HEK293 (cell line): ENCODE results near the gene KIAA1210.

Source experiments
- CTCF ChIA-PET: fragments of 350-600 bp; formaldehyde crosslinking; extraction: SDS; loops from one replicate; lab custom pipeline; 2021; ENCODE audit warnings: antibody characterized with exemption; lab: Yijun Ruan, JAX
- POLR2A ChIA-PET: fragments of 300-600 bp; formaldehyde crosslinking; extraction: SDS; loops from one replicate; lab custom pipeline; 2020; ENCODE audit warnings: antibody characterized with exemption, inconsistent platforms; lab: Yijun Ruan, JAX
- H3K27ac ChIP-seq: fragments of 200-500 bp; sonication (Bioruptor generic); 2 replicates; pipeline ENCODE4 v1.5.1; 2014; ENCODE audit warnings: low read depth, low read length, control low read depth, inconsistent platforms; ENCODE audit errors: extremely low read depth
- H3K36me3 ChIP-seq, 2 experiments: fragments of 200-500 bp in 1 of 2; sonication (Bioruptor generic) in 1 of 2; 1 replicate in 1 of 2; 2 replicates in 1 of 2; pipeline ENCODE4 v1.5.1; 2014 to 2017; ENCODE audit warnings: inconsistent platforms in 2 of 2, low read length in 2 of 2; ENCODE audit not compliant: control insufficient read depth in 2 of 2, insufficient read depth in 1 of 2
- H3K4me1 ChIP-seq: fragments of 200-500 bp; sonication (Bioruptor generic); 2 replicates; pipeline ENCODE4 v1.5.1; 2014; ENCODE audit warnings: mild to moderate bottlenecking, low read length, inconsistent platforms; ENCODE audit not compliant: control insufficient read depth, insufficient read depth
- H3K4me3 ChIP-seq: 2 replicates; pipeline ENCODE4 v1.5.1; 2011; ENCODE audit warnings: low read depth, mild to moderate bottlenecking, control low read depth, low read length, moderate library complexity
- H3K9me3 ChIP-seq: fragments of 200-500 bp; sonication (Bioruptor generic); 2 replicates; pipeline ENCODE4 v1.5.1; 2014; ENCODE audit warnings: low read depth, low read length, inconsistent platforms; ENCODE audit not compliant: control insufficient read depth, insufficient read depth
- ELK4 ChIP-seq: IDR thresholded peaks from 2 replicates; pipeline ENCODE4 v1.6.1; 2011; ENCODE audit warnings: mild to moderate bottlenecking, low read depth, low read length, borderline replicate concordance
- GLIS1 ChIP-seq: fragments of 450-650 bp; formaldehyde crosslinking; IDR thresholded peaks from 2 replicates; pipeline ENCODE4 v1.5.1; 2016; ENCODE audit warnings: missing biosample characterization, missing genetic modification characterization
- GLIS2 ChIP-seq: fragments of 450-650 bp; formaldehyde crosslinking; IDR thresholded peaks from 2 replicates; pipeline ENCODE4 v1.5.1; 2016; ENCODE audit warnings: missing biosample characterization, missing genetic modification characterization
- KLF10 ChIP-seq: fragments of 450-650 bp; IDR thresholded peaks from 2 replicates; pipeline ENCODE4 v1.5.1; 2018; ENCODE audit warnings: missing biosample characterization, mild to moderate bottlenecking, missing genetic modification characterization
- KLF9 ChIP-seq: fragments of 450-650 bp; formaldehyde crosslinking; IDR thresholded peaks from 2 replicates; pipeline ENCODE4 v1.5.1; 2016; ENCODE audit warnings: missing biosample characterization, missing genetic modification characterization, low read depth
- MZF1 ChIP-seq: fragments of 450-650 bp; formaldehyde crosslinking; IDR thresholded peaks from 2 replicates; pipeline ENCODE4 v1.5.1; 2017; ENCODE audit warnings: missing biosample characterization, missing genetic modification characterization, borderline replicate concordance
- REPIN1 ChIP-seq: fragments of 450-650 bp; formaldehyde crosslinking; IDR thresholded peaks from 2 replicates; pipeline ENCODE4 v1.5.1; 2017; ENCODE audit warnings: missing biosample characterization, missing genetic modification characterization, low read depth
- YY2 ChIP-seq: fragments of 450-650 bp; formaldehyde crosslinking; IDR thresholded peaks from 2 replicates; pipeline ENCODE4 v1.5.1; 2016; ENCODE audit warnings: missing biosample characterization, missing genetic modification characterization
- ZIC2 ChIP-seq: fragments of 450-650 bp; formaldehyde crosslinking; IDR thresholded peaks from 2 replicates; pipeline ENCODE4 v1.5.1; 2016; ENCODE audit warnings: missing biosample characterization, missing genetic modification characterization
- ZNF23 ChIP-seq: fragments of 450-650 bp; formaldehyde crosslinking; IDR thresholded peaks from 2 replicates; pipeline ENCODE4 v1.5.1; 2016; ENCODE audit warnings: missing biosample characterization, missing genetic modification characterization, borderline replicate concordance
- ZNF248 ChIP-seq: fragments of 450-650 bp; formaldehyde crosslinking; IDR thresholded peaks from 2 replicates; pipeline ENCODE4 v1.5.1; 2017; ENCODE audit warnings: missing biosample characterization, missing genetic modification characterization
- ZNF311 ChIP-seq: fragments of 450-650 bp; formaldehyde crosslinking; IDR thresholded peaks from 2 replicates; pipeline ENCODE4 v1.5.1; 2017; ENCODE audit warnings: missing biosample characterization, missing genetic modification characterization, borderline replicate concordance
- ZNF501 ChIP-seq: fragments of 450-650 bp; formaldehyde crosslinking; IDR thresholded peaks from 2 replicates; pipeline ENCODE4 v1.5.1; 2016; ENCODE audit warnings: missing biosample characterization, missing genetic modification characterization
- ZNF521 ChIP-seq: fragments of 450-650 bp; formaldehyde crosslinking; IDR thresholded peaks from 2 replicates; pipeline ENCODE4 v1.5.1; 2017; ENCODE audit warnings: missing biosample characterization, mild to moderate bottlenecking, missing genetic modification characterization
- ZNF560 ChIP-seq: fragments of 450-650 bp; formaldehyde crosslinking; IDR thresholded peaks from 2 replicates; pipeline ENCODE4 v1.5.1; 2017; ENCODE audit warnings: missing biosample characterization, missing genetic modification characterization, borderline replicate concordance
- ZNF585B ChIP-seq: fragments of 450-650 bp; formaldehyde crosslinking; IDR thresholded peaks from 2 replicates; pipeline ENCODE4 v1.5.1; 2016; ENCODE audit warnings: missing biosample characterization, missing genetic modification characterization
- ZNF596 ChIP-seq: fragments of 450-650 bp; IDR thresholded peaks from 2 replicates; pipeline ENCODE4 v1.5.0; 2018; ENCODE audit warnings: missing biosample characterization, mild to moderate bottlenecking, missing genetic modification characterization, moderate library complexity
- ZNF600 ChIP-seq: fragments of 450-650 bp; formaldehyde crosslinking; IDR thresholded peaks from 2 replicates; pipeline ENCODE4 v1.5.1; 2016; ENCODE audit warnings: missing biosample characterization, missing genetic modification characterization
- ZNF660 ChIP-seq: fragments of 450-650 bp; IDR thresholded peaks from 2 replicates; pipeline ENCODE4 v1.5.1; 2018; ENCODE audit warnings: missing biosample characterization, mild to moderate bottlenecking, missing genetic modification characterization
- ZNF837 ChIP-seq: fragments of 450-650 bp; formaldehyde crosslinking; IDR thresholded peaks from 2 replicates; pipeline ENCODE4 v1.5.1; 2016; ENCODE audit warnings: missing biosample characterization, missing genetic modification characterization
- ZSCAN18 ChIP-seq: fragments of 450-650 bp; formaldehyde crosslinking; IDR thresholded peaks from 2 replicates; pipeline ENCODE4 v1.5.1; 2016; ENCODE audit warnings: missing biosample characterization, missing genetic modification characterization
- ZSCAN4 ChIP-seq: fragments of 450-650 bp; formaldehyde crosslinking; IDR thresholded peaks from 2 replicates; pipeline ENCODE4 v1.5.1; 2017; ENCODE audit warnings: missing biosample characterization, missing genetic modification characterization
- TF ChIP-seq, protein P1 (sequence below): fragments of 450-650 bp; formaldehyde crosslinking; IDR thresholded peaks from 2 replicates; pipeline ENCODE4 v1.5.1; 2016; ENCODE audit warnings: missing biosample characterization, missing genetic modification characterization
- TF ChIP-seq, protein P2 (sequence below): fragments of 450-650 bp; formaldehyde crosslinking; IDR thresholded peaks from 2 replicates; pipeline ENCODE4 v1.5.1; 2016; ENCODE audit warnings: missing biosample characterization, missing genetic modification characterization

KIAA1210 gene

GRCh38 chrX:119105826-119106225 lies 21.8 kb downstream of the KIAA1210 start (continued):
- TF ChIP-seq ZNF521 (tag by site-specific recombination) (no peak), ZSCAN18 (tag by site-specific recombination) (no peak), ZNF600 (tag by site-specific recombination) (no peak), ZNF660 (tag by site-specific recombination) (no peak)

- Histone ChIP-seq H3K4me1 (no peaks in the 10 kb centered on the region), H3K4me3 (no peak overlapping the region), H3K9me3 (no peaks in the 10 kb centered on the region), H3K27ac (no peak overlapping the region), H3K36me3 (no peaks in the 10 kb centered on the region)
- ChIA-PET POLR2A (no interaction called here), CTCF (interaction anchor here (0.6 to 2.4 kb wide), 3 partner anchors 9 to 18 kb away, joined by 3 to 11 read pairs (median 4); no protein-coding TSS in a partner anchor)
- no peak for TF ChIP-seq ZNF248
- no peak for TF ChIP-seq ELK4
Observed at GRCh38 chrX:119101168-119101567, 26.4 kb downstream of the KIAA1210 start.

- CTCF ChIA-PET, result interaction anchor here (2.0 kb wide), 1 partner anchor 22 kb away, joined by 5 read pairs; no protein-coding TSS in a partner anchor
- no peaks in the 10 kb centered on the region for H3K36me3 ChIP-seq
- H3K4me1 ChIP-seq, result peaks cover 3% of the 10 kb centered on the region; the same call in 1 of the 2 replicates
- no peak overlapping the region for H3K4me3 ChIP-seq
- POLR2A ChIA-PET, result no interaction called here
- TF ChIP-seq ZNF311 (tag by site-specific recombination) (no peak), ZNF521 (tag by site-specific recombination) (no peak), ZNF23 (tag by site-specific recombination) (no peak), ZNF501 (tag by site-specific recombination) (no peak), ZNF585B (no peak), ZIC2 (tag by site-specific recombination) (no peak), GLIS1 (tag by site-specific recombination) (no peak), ZNF837 (tag by site-specific recombination) (no peak), ZNF596 (tag by site-specific recombination) (no peak), REPIN1 (tag by site-specific recombination) (no peak), KLF9 (tag by site-specific recombination) (no peak), KLF10 (tag by site-specific recombination) (no peak), ZNF560 (tag by site-specific recombination) (no peak), GLIS2 (tag by site-specific recombination) (no peak), MZF1 (no peak), YY2 (tag by site-specific recombination) (no peak), ZSCAN4 (no peak)
- TF ChIP-seq, protein P1, sequence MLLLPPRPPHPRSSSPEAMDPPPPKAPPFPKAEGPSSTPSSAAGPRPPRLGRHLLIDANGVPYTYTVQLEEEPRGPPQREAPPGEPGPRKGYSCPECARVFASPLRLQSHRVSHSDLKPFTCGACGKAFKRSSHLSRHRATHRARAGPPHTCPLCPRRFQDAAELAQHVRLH (tag by site-specific recombination), result no peak
- TF ChIP-seq, protein P2, sequence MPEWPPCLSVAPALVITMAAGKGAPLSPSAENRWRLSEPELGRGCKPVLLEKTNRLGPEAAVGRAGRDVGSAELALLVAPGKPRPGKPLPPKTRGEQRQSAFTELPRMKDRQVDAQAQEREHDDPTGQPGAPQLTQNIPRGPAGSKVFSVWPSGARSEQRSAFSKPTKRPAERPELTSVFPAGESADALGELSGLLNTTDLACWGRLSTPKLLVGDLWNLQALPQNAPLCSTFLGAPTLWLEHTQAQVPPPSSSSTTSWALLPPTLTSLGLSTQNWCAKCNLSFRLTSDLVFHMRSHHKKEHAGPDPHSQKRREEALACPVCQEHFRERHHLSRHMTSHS (tag by site-specific recombination), result no peak
- H3K9me3 ChIP-seq, result no peaks in the 10 kb centered on the region
- H3K27ac ChIP-seq, result no peak overlapping the region
Observed at GRCh38 chrX:119095936-119096335, 31.7 kb downstream of the KIAA1210 start.
